NCI-H146 treated with DMSO at 0.1 percent for 48 hours (cell line): Measurements from ENCODE around the gene FXYD6.
"Not testable (repeated sequence)": the region's sequence is repeated elsewhere in the genome, so short reads cannot be mapped to it uniquely, and the experiment has no call there.

Source experiments
- DNase-seq: peaks from one replicate; lab custom pipeline; 2025; ENCODE audit not compliant: unreplicated experiment; lab: John Stamatoyannopoulos, UW

The FXYD6 gene, protein sequence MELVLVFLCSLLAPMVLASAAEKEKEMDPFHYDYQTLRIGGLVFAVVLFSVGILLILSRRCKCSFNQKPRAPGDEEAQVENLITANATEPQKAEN

DNA sequence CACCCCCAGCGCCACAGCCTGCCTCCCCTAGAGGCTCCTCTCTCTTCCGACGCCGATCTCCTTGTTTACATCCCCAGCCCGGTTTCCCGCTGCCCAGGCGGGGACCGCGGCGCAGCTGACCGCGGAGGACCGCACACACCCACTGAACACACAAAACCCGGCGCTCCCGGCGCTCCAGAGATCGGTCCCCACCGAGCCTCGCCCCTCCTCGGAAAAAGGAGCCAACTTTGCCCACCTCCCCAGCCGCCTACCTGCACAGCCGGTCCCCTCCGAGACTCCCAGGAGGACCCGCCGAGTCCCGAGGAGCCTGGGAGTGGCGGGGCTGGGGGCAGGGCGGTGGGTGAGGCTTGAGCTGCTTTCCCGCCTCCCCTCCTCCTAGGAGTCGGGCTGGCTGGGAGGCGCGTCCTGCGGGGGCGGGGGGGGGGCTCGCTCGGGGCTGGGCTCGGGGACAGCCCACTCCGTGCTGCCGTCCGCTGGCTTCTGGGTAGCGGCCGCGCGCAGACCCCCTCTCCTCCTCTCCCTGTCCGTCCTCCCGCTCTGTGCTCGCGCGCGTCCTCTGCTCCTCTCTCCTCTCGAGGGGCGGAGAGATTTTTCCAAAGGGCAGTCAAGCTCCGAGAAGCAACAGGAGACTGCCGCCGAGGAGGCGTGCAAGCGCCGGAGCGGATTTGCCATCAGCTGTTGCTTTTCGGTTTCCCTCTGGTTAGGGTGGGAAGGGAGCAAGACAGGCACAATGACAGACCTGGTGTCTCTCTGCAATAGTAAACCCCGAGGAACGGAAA lies at the start of gene FXYD6:
TSS of gene FXYD6 (minus strand) at position 318 of the 779 bp plus-strand sequence. CDS start 33,882 bp downstream, outside the sequence.
- DNase-seq = peak; percentile 62

DNA sequence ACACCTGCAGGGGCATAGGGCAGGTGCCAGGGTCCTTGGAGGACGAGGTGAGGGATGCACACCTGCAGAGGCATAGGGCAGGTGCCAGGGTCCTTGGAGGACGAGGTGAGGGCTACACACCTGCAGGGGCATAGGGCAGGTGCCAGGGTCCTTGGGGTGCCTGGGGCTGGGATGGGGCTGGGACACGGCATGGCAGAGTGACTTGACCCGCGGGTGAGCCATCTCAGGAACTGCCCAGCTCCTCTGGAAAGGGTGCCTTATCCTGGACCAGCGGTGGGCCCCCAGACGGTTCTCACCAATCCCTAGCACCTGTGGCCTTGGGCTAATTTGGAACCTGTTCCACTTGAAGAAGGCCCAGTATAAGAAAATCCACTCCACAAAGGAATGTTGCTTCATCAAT lies 49.7 kb upstream of the FXYD6 start:
- not testable (repeated sequence) for DNase-seq

DNA sequence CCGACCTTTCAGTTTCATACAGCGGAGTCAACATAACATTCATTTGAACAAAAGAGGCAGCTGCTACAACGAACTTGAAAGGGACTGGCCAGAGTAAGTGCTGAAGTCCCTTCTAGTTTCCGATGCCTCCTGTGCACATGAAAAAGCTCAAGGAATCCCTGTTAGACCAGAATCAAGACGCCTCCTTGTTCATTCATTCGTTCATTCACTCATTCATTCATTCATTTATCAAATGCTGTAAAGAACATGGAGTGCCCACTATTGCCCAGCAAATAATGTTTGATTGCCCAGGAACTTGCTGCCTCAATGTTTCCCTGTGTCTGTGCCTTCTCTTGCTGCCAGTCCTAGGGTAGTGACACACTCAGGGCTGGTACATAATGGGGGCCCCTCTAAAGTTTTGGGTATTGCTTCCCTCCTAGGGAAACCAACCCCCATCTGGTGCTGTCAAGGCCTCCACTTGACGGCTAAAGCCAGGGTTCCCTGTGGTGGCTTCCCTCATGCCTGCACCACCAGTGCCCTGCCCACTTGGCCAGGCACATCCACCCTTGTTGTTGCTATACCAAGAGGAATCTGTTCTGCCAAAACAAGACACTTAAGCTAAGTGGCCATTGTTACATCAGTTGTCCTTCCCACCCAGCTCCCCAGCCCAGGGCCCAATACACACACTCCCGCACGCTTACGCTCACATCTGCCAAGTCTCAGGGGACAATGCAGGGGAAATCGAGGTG lies 48.9 kb upstream of the FXYD6 start:
- DNase-seq = no peak

DNA sequence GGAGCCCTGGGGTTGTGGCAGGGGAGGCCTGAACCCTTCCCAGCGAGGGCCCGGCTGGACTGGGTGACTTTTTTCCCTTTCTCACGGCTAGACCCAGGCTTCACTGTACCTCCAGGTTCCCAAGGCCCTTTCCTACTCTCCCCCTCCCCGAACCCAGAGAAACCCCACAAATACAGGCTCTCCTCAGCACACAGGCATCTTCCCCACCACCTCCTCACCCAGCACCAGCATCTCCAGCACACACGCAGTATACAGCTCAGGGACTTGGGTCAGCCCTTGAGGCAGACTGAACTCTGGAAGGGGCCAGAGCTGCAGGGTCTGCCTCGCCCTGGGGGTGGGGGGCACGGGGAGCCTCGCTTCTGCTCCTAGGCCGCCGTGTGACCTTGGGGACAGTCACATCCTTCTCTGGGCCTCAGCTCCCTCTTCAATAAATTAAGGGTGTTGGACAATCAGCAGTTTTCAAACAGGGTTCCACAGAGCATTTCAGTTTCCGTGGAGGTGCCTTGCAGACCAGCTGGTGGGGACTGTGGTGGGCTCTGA lies 48.2 kb upstream of the FXYD6 start:
- DNase-seq = no peak

DNA sequence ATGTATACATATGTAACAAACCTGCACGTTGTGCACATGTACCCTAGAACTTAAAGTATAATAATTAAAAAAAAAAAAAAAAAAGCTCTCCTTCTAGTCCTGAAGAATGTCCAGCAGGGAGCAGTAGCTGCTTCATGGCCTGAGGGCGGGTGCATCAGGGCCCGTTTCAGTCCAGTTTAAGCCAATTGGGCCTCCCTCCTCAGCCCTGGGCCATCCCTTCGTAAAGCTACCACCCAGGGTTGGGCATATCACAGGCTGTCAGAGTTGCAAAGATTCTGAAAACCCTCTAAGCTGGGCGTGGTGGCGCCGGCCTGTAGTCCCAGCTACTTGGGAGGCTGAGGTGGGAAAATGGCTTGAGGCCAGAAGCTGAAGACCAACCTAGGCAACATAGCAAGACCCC lies 47.3 kb upstream of the FXYD6 start:
- no peak for DNase-seq

DNA sequence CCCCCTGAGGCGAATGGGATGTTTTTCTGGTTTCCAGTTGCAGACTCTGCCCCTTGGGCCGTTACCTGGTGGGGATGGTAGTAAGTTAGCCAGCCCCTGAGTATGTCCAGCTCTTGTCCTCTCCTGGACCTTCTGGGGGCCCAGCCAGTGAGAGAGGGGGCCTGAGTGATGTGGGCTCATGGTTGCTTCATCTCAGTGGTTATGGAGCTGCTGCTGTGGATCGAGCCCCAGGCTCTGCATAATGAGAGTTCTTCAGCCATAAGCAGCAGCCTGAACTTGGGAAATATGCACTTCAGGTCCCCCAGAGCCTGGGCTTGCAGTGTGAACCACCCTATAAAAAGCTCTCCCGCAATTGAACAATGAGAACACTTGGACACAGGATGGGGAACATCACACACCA lies 46.8 kb upstream of the FXYD6 start:
- DNase-seq = no peak

DNA sequence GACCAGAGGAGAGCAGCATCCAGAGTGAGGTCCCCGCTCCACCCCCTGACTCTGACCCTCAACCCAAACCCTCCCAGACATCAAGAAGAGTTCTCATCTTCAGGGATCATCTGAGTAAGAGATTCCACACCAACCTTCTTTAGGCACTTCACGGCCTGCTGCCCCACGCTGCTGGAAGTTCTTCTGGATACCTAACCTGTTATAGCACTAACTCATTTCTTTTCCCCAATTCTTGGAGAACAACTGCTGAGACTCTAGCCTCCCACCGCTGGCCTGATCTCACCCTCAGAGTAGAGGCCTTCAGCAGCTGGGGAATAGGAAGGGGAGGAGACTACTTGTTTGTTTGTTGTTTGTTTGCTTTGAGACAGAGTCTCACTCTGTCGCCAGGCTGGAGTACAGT lies 45.4 kb upstream of the FXYD6 start:
- DNase-seq = no peak

DNA sequence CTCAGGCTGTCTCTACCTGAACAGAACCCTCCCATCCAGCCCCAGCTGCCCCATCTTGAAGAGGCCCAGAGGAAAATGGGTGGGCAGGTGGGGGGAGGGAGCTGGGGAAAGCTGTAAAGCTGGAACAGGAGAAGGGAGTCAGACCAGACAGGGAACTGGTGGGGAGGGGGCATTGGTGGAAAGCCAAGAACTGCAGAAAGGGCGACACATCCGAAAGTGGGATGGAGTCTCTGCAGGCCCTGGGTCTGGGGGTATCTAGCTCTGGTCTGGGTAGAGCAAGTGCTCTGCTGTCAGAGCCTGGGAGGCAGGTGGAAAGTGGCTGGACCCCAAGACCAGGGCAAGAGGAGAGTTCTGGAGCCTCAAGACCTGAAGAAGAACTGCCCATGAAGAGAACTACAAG lies 45.0 kb upstream of the FXYD6 start:
- DNase-seq = no peak

DNA sequence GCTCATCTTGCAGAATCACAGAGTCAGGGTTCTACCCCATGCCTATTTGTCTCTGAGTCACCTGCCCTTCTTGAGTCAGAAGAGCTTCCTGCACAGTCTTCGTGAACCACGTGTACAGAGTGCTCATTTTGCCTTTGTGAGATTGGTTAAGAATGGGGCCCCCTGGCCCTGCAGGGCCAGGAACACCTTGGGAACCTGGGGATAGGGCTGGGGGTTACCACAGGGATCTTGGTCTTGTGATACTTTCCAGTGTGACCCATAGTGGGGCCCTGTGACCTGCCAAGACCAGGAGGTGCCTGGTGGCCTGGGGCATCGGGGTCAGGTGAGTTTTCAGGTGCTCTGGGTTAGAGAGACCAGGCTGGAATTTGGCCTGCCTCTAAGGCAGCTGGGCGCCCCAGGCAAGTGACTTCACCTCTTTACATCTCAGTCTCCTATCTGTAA lies 43.3 kb upstream of the FXYD6 start:
- no peak for DNase-seq

DNA sequence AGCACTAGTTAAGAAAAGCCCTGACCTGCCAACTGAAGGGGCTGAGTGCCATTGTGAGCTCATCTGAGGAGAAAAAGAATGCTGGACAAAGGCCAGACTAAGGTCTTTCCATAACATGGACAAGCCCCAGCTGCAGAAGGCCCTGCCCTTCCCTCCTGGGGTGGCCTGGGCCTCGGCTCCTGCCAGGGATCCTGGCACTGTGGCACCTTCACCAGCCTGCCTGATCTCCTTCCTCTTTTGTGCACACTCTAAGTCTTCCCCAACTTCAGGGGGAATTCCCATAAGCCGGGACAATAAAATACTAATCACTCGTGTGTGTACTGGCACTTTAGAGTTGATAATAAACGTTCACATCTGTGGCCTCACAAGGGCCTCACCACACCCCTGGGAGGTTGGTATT lies 42.9 kb upstream of the FXYD6 start:
- DNase-seq = no peak

DNA sequence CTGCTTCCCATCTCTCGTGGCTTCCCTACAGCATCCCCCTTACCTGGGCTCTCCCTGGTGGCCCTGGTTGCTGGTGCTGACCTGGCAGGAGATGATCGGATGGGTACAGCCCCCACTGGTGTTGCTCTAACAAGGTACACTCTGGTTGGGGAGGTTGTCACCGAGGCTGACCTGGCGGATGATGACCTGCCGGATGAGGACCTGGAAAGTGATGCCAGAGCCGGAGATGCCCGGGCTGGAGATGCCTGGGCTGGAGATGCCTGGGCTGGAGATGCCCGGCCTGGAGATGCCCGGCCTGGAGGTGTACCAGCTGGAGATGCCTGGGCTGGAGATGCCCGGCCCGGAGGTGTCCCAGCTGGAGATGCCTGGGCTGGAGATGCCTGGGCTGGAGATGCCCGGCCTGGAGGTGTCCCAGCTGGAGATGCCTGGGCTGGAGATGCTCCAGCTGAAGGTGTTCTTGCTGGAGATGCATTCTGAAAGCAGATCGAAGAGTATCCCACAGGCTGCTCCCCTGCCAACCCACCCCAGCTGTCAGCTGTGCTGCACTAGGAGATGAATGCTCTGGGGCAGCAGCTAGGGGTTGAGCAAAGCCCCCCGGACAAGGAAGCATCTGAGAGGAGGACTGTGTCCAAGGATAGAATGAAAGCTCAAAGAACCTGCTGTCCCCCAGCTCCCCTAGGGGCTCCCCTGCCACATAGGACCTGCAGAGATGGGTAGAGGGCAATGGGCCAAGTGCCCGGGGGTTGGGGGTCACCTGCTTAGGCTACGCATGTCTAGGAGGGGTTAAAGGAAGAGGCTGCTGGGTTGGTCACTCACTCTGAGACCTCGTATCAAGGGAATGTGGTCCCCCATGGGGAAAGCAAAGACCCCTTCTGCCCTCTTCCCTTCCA lies 42.2 kb upstream of the FXYD6 start:
- DNase-seq = no peak

DNA sequence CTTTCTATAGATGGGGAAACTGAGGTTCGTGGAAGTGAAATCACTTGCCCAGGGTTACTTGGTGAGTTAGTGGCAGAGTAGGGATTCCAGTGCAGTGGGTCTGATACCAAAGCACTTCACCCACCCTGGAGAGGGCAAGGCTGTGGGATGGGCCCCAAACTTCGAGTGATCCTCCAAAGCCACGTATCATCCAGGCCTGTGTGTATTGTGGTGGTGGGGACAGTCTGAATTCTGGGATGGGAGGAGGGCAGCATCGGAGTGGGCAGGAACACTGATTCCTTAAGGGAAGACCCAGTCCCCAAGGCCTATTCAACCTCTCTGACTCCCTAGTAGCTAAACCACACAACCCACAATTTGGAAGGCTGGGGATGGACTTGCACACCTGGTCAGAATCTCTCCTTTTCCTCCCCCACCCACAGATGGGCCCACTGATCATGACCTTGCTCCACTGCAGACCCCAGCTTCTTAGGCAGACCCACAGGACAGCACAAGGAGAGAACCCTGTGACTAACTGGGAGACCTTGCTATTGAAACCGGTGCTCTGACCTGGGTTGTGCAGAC lies 41.2 kb upstream of the FXYD6 start:
- no peak for DNase-seq

DNA sequence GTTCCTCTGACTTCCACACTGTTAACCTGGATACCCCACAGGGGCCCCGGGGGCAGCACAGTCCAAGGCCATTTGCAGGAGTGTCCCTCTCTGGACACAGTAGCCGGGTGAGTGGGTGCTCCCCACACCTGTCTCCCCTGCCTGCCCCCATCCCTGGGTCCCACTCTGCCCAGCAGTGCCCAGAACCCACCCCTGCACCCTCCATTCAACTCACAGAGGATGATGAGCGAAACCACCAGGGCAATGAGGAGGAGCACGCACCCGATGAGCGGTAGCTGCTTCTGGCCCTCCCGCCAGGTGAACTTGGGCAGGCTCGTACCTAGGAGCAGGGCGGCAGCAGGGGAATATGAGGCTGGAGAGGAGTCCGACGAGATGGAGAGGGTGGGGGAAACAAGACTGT lies 40.5 kb upstream of the FXYD6 start:
- no peak for DNase-seq

DNA sequence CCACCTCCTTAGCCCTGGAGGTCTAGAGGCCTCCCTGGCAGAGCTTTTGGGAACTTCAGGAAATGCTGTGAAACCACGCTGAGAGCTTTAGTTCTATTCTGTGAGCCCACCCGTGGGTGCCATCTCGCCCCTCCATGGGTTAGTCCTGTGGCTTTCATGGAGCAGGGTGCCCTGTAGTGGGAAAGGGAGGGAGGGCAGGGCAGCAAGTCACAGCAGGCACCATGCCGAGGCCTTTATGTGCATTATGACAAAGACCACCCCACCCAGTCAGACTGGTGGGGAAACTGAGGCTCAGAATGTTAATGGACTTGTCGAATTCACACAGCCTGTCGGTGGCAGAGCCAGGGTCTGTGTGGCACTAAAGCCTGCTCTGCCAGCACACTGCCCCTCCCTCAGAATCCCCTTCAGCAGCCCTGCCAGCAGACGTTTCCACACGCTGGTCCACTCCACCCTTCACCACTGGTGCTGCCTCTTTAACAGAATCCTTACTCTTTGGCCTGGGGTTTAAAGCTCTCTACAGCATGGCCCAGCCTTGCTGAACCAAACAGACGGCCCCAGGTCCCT lies 39.3 kb upstream of the FXYD6 start:
- no peak for DNase-seq

DNA sequence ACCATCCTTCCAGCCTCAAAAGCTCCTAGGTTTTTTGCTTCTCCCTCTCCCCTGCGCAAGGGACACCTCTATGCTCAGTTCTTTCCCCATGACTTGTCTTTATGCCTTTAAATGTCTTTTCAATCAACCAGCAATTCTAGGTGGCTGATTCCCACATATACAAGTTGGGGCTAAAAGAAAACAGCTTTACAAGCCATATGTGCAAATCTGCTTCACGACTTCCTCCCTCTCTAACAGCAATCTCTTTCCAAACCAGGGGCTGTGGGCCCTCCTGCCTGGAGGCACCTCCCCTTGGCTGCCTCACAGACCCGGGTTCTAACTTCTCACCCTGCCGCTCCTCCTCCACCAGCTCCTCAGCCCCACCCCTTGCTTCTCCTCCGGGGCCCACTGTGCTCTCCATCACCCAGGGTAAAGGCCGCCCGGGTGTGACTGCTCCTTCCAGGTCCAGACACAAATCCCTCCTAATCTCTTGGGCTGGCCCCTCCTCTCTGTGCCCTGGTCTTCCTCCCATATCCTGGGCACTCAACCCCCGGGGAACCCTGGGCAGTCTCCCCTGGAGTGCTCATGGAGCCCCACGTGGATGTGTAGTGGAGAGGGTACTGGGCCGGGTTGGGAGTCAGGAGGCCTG lies 38.6 kb upstream of the FXYD6 start:
- DNase-seq = no peak

DNA sequence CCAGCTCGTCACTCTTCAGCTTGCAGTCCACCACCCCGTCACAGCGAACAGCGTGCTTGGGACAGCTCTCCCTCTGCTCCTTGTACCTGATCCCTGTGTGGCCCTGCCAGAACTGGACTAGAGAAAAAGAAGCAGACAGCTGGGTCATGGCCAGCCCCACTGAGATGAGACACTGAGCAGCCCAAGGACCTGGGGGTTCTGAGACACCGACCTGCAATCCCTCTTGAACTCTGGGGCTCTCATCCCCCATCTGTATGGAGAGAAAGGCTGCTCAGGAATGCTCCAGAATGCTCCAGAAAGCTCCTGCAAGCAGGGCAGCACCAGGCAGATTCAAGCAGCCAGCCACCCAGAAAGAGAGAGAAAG lies 37.9 kb upstream of the FXYD6 start:
- DNase-seq = no peak

DNA sequence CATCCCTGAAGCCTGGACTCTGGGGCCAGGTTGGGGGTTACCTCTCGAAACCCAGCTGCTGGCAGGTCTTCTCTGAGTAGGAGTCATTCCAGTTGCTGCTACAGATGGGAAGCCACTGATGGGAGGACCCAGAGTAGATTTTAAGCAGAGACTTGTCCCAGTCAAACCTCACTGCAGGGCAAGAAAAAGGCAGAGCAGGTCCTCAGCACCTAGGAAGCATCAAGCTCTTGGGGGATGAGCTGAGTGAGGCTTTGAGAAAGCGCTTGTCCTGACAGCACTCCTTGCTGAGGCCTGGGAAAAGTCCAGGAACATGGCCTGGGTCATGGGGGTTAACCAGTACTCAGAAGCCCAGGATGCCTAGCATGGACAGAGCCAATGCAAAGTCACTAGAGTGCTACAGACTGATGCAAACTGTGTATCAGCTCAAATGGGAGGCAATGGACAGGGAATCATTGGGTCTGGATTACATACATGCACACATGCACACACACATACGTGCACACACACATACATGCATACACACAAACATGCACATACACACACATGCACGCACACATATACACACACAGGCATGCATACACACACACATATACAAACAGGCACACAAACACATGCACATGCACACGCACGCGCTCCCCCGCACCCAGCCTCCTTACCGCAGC lies 37.4 kb upstream of the FXYD6 start:
- no peak for DNase-seq

DNA sequence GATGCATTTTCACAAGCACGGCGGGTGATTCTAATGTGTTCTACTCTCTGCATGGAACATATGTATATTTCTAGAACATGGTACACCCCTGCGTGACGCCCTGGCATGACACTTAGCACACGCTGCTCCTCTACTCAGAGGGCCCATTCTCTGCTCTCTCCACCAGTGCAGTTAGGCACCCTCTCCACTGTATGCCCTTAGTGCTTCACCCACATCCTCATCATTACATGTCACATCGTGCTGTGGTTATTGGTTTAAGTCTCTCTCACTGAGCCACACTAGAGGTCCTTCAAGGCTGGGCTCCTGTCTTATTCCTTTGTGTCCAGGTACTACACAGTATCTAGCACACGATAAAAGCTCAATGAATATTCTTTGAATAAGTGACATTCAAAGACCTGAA lies 36.0 kb upstream of the FXYD6 start:
- no peak for DNase-seq

DNA sequence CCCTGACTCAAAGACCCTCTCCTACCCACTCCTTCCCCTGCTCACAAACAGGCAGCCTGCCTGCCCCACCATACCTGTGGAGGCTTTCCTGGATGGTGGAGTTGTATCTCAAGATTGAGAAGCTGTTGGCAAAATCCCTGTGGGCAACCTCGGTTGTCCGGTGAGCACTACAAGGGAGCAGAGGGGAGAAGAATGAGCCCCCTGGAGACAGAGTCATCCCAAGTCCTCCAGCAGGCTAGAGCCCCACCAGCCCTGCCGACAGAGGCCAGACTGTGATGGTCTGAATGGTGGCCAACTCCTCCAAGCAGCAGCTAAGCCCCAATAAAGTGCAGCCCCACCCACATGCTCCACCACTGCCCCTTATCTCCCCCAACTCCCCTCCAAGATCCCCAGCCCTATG lies 35.2 kb upstream of the FXYD6 start:
- no peak for DNase-seq
